H9 (cell line): ENCODE results near the gene POU2F1. TPM values are rescaled to one million over a fixed set of nuclear protein-coding genes. Genes with fewer than 3 reads are reported as not detected.

Experiments
- DNase-seq: peaks from one replicate; pipeline ENCODE4 v3.0.0-alpha.2; 2017
- H2AFZ ChIP-seq: one replicate; pipeline ENCODE4 v1.6.1; 2013; ENCODE audit warnings: mild to moderate bottlenecking, low read length, control low read depth, moderate library complexity
- H2AK5ac ChIP-seq: 2 replicates; pipeline ENCODE4 v1.6.1; 2013; ENCODE audit warnings: low read length, control low read depth, mixed read lengths; ENCODE audit not compliant: insufficient read length
- H2BK120ac ChIP-seq: one replicate; pipeline ENCODE4 v1.6.1; 2013; ENCODE audit warnings: low read depth, mild to moderate bottlenecking, low read length, control low read depth, inconsistent platforms; ENCODE audit not compliant: poor library complexity, severe bottlenecking
- H2BK12ac ChIP-seq: 2 replicates; pipeline ENCODE4 v1.6.1; 2013; ENCODE audit warnings: low read length, control low read depth, mixed read lengths, low read depth; ENCODE audit not compliant: insufficient read length
- H2BK15ac ChIP-seq: 2 replicates; pipeline ENCODE4 v1.6.1; 2013; ENCODE audit warnings: low read depth, low read length, control low read depth
- H2BK20ac ChIP-seq: one replicate; pipeline ENCODE4 v1.6.1; 2013; ENCODE audit warnings: low read depth, mild to moderate bottlenecking, low read length, control low read depth, inconsistent platforms; ENCODE audit not compliant: poor library complexity, severe bottlenecking
- H2BK5ac ChIP-seq: 2 replicates; pipeline ENCODE4 v1.6.1; 2013; ENCODE audit warnings: low read length, control low read depth, mixed read lengths; ENCODE audit not compliant: insufficient read length
- H3K14ac ChIP-seq: 2 replicates; pipeline ENCODE4 v1.6.1; 2013; ENCODE audit warnings: low read length, control low read depth; ENCODE audit not compliant: insufficient read depth
- H3K18ac ChIP-seq: 2 replicates; pipeline ENCODE4 v1.6.1; 2013; ENCODE audit warnings: low read depth, mild to moderate bottlenecking, mixed read lengths, low read length, control low read depth; ENCODE audit not compliant: insufficient read length
- H3K23ac ChIP-seq: 2 replicates; pipeline ENCODE4 v1.6.1; 2013; ENCODE audit warnings: low read length, control low read depth, mixed read lengths, low read depth; ENCODE audit not compliant: insufficient read length
- H3K23me2 ChIP-seq: 2 replicates; pipeline ENCODE4 v1.6.1; 2013; ENCODE audit warnings: low read depth, mild to moderate bottlenecking, mixed read lengths, low read length, control low read depth; ENCODE audit not compliant: insufficient read length, poor library complexity, severe bottlenecking
- H3K27ac ChIP-seq: 2 replicates; pipeline ENCODE4 v1.5.1; 2013; ENCODE audit warnings: low read length, control low read depth, mixed read lengths, low read depth; ENCODE audit not compliant: insufficient read length
- H3K27me3 ChIP-seq: 2 replicates; pipeline ENCODE4 v1.6.1; 2013; ENCODE audit warnings: low read length, control low read depth, inconsistent platforms; ENCODE audit not compliant: insufficient read depth
- H3K4ac ChIP-seq: 2 replicates; pipeline ENCODE4 v1.6.1; 2013; ENCODE audit warnings: low read depth, mild to moderate bottlenecking, control low read depth, inconsistent platforms, low read length, moderate library complexity
- H3K4me1 ChIP-seq: 2 replicates; pipeline ENCODE4 v1.6.1; 2013; ENCODE audit warnings: low read length, control low read depth, inconsistent platforms; ENCODE audit not compliant: insufficient read depth
- H3K4me2 ChIP-seq: 2 replicates; pipeline ENCODE4 v1.6.1; 2013; ENCODE audit warnings: low read length, control low read depth, mixed read lengths; ENCODE audit not compliant: insufficient read length, insufficient read depth
- H3K56ac ChIP-seq: 2 replicates; pipeline ENCODE4 v1.6.1; 2013; ENCODE audit warnings: low read depth, mild to moderate bottlenecking, mixed read lengths, low read length, control low read depth; ENCODE audit not compliant: insufficient read length
- H3K79me1 ChIP-seq: 2 replicates; pipeline ENCODE4 v1.6.1; 2013; ENCODE audit warnings: low read depth, mild to moderate bottlenecking, moderate library complexity, low read length, control low read depth, inconsistent platforms; ENCODE audit not compliant: insufficient read depth, poor library complexity, severe bottlenecking
- H3K79me2 ChIP-seq: 2 replicates; pipeline ENCODE4 v1.6.1; 2013; ENCODE audit warnings: low read length, control low read depth, inconsistent platforms; ENCODE audit not compliant: insufficient read depth
- H3K9ac ChIP-seq: 2 replicates; pipeline ENCODE4 v1.6.1; 2013; ENCODE audit warnings: low read length, control low read depth, mixed read lengths; ENCODE audit not compliant: insufficient read length; ENCODE audit errors: extremely low read depth
- H3K9me3 ChIP-seq: one replicate; pipeline ENCODE4 v1.6.1; 2013; ENCODE audit warnings: low read depth, low read length, inconsistent platforms; ENCODE audit not compliant: control insufficient read depth
- H3T11ph ChIP-seq: one replicate; pipeline ENCODE4 v1.6.1; 2013; ENCODE audit warnings: mild to moderate bottlenecking, low read length, control low read depth, inconsistent platforms
- H4K20me1 ChIP-seq: one replicate; pipeline ENCODE4 v1.6.1; 2013; ENCODE audit not compliant: control insufficient read depth, insufficient read length, insufficient read depth
- H4K5ac ChIP-seq: 2 replicates; pipeline ENCODE4 v1.6.1; 2013; ENCODE audit warnings: low read depth, mild to moderate bottlenecking, mixed read lengths, low read length, control low read depth; ENCODE audit not compliant: insufficient read length
- H4K8ac ChIP-seq: replicated peaks from 2 replicates; pipeline ENCODE4 v1.6.1; 2013; ENCODE audit warnings: low read length, control low read depth, mixed read lengths, low read depth; ENCODE audit not compliant: insufficient read length
- H4K91ac ChIP-seq: 2 replicates; pipeline ENCODE4 v1.6.1; 2013; ENCODE audit warnings: low read depth, mild to moderate bottlenecking, moderate library complexity, mixed read lengths, low read length, control low read depth; ENCODE audit not compliant: insufficient read length
- H3K27ac Mint-ChIP-seq, 3 experiments: 2 replicates in 2 of 3; 3 replicates in 1 of 3; pipeline ENCODE4 v1.8.0; 2020 to 2021; ENCODE audit warnings: mixed read lengths in 3 of 3, mild to moderate bottlenecking in 1 of 3, moderate library complexity in 1 of 3
- H3K27me3 Mint-ChIP-seq: 2 replicates; pipeline ENCODE4 v1.8.0; 2021; ENCODE audit warnings: low read depth, mild to moderate bottlenecking, moderate library complexity, mixed read lengths
- H3K36me3 Mint-ChIP-seq, 3 experiments: 2 replicates in 2 of 3; 3 replicates in 1 of 3; pipeline ENCODE4 v1.8.0; 2020 to 2021; ENCODE audit warnings: low read depth in 3 of 3, mixed read lengths in 3 of 3; ENCODE audit not compliant: insufficient read depth in 1 of 3
- H3K4me1 Mint-ChIP-seq, 2 experiments: 2 replicates each; pipeline ENCODE4 v1.8.0; 2020; ENCODE audit warnings: mixed read lengths in 2 of 2
- H3K4me3 Mint-ChIP-seq, 2 experiments: 2 replicates in 1 of 2; 3 replicates in 1 of 2; pipeline ENCODE4 v1.8.0; 2020 to 2021; ENCODE audit warnings: mild to moderate bottlenecking in 2 of 2, mixed read lengths in 2 of 2, moderate library complexity in 1 of 2
- H3K9me3 Mint-ChIP-seq, 2 experiments: 2 replicates in 1 of 2; 3 replicates in 1 of 2; pipeline ENCODE4 v1.8.0; 2020; ENCODE audit warnings: mild to moderate bottlenecking in 2 of 2, mixed read lengths in 2 of 2, moderate library complexity in 1 of 2
- CTCF ChIP-seq: fragments of 200-600 bp; sonication (generic); conservative IDR thresholded peaks from 3 replicates; pipeline ENCODE4 v1.8.0; 2021; ENCODE audit warnings: antibody characterized with exemption, mild to moderate bottlenecking
- WGBS: extraction: QIAGEN DNeasy Blood & Tissue Kit; methylation state at CpG from one replicate; pipeline ENCODE4 v1.1.7; 2013; ENCODE audit warnings: missing lambda C conversion rate, low lambda C conversion rate, mixed read lengths; ENCODE audit not compliant: insufficient read length; ENCODE audit errors: extremely low coverage; 5-methylcytosine and 5-hydroxymethylcytosine counted together
- total RNA-seq: library from RNA; stranded (reverse); gene quantifications from 2 replicates; pipeline ENCODE4 v1.2.1, GENCODE V29; 2021

Gene POU2F1
- total RNA-seq, 1 experiment from 2014 or later = 62.5 TPM

DNA sequence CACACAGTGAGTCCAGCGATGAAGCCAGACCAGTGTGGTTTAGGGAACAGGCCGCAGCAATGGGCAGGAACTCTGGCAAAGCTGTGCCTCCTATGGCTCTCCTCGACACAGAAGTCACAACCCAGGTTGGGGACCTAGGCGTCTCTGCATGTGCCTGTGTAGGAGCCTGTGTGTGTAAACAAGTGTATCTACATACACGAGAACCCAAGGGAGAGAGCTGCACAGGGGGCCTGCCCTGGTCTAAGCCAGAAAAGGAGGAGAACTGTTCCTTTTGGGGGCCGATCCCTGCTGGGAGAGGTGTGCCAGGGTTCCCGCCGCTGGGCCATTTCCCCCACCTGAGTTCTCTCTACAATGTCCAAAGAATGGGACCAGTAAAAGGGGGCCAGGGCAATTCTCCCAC, 241.7 kb downstream of the POU2F1 start:
- Histone ChIP-seq H4K91ac (no peak overlapping the region), H3K14ac (no peak overlapping the region), H3K79me1 (no peaks in the 10 kb centered on the region), H3T11ph (no peak overlapping the region), H2BK20ac (no peak overlapping the region), H3K79me2 (no peaks in the 10 kb centered on the region), H2BK15ac (no peak overlapping the region), H3K23me2 (no peaks in the 10 kb centered on the region), H3K23ac (no peak overlapping the region), H3K9ac (no peak overlapping the region), H2BK5ac (no peak overlapping the region), H3K27me3 (peaks cover 2% of the 10 kb centered on the region; the same call in 1 of the 2 replicates), H2BK120ac (no peak overlapping the region), H4K5ac (no peak overlapping the region), H2AFZ (no peak overlapping the region), H3K4me1 (no peaks in the 10 kb centered on the region; the same call in 1 of the 2 replicates), H3K18ac (no peak overlapping the region), H3K4me2 (no peak overlapping the region), H2AK5ac (no peak overlapping the region), H2BK12ac (no peak overlapping the region), H3K9me3 (no peaks in the 10 kb centered on the region), H3K56ac (no peak overlapping the region), H3K4ac (no peak overlapping the region), H3K27ac (no peak overlapping the region), H4K8ac (no peak overlapping the region), H4K20me1 (no peaks in the 10 kb centered on the region)
- Mint-ChIP-seq H3K36me3 (no peaks in the 10 kb centered on the region; a peak in 1 of 7 replicates), H3K9me3 (no peaks in the 10 kb centered on the region), H3K27ac (no peak overlapping the region), H3K27me3 (peaks cover 9% of the 10 kb centered on the region), H3K4me3 (no peak overlapping the region), H3K4me1 (peaks cover 35% of the 10 kb centered on the region in 2 experiments)
- no CpG with 5 or more reads among the region's 8 CpGs for WGBS
- no peak for TF ChIP-seq CTCF
- DNase-seq = no peak
